Pancreas (tissue), 10 donors: ENCODE data around the gene SYNGAP1. TPM values are rescaled to one million over a fixed set of nuclear protein-coding genes. Genes with fewer than 3 reads are reported as not detected.

Experiments used
- ATAC-seq, 4 donors: fragments of 200-7000 bp; cut with Tn5 transposase; one replicate each; pipeline versions ENCODE4 v1.8.0 to v1.9.1; 2020; ENCODE audit warnings: mild to moderate bottlenecking in 4 of 4, moderate library complexity in 4 of 4
- DNase-seq, 6 donors: peaks; one replicate each; pipeline ENCODE4 v3.0.0-alpha.2; 2020
- FAIRE-seq: peaks from 2 replicates; lab custom pipeline; 2012; peaks lifted over from hg19 to GRCh38; lab: Jason Lieb, UNC
- H3K27ac ChIP-seq, 4 donors: fragments of 200-600 bp; sonication (generic); 1 replicate in 3 of 4; 2 replicates in 1 of 4; pipeline versions ENCODE4 v1.5.0 to v1.8.0; 2020
- H3K27me3 ChIP-seq, 4 donors: fragments of 200-600 bp; one replicate each; pipeline ENCODE4 v1.8.0; 2021
- H3K36me3 ChIP-seq, 3 donors: fragments of 200-600 bp; sonication (generic) in 1 of 3; one replicate each; pipeline versions ENCODE4 v1.5.0 to v1.8.0; 2020 to 2021
- H3K4me1 ChIP-seq, 3 donors: fragments of 200-600 bp; one replicate each; pipeline ENCODE4 v1.8.0; 2021
- H3K4me3 ChIP-seq, 4 donors: fragments of 200-600 bp; sonication (generic) in 2 of 4; one replicate each; pipeline versions ENCODE4 v1.5.0 to v1.8.0; 2020 to 2021
- H3K9me3 ChIP-seq, 4 donors: fragments of 200-600 bp; one replicate each; pipeline ENCODE4 v1.8.0; 2021
- CTCF ChIP-seq, 4 donors: fragments of 200-600 bp; sonication (generic) in 3 of 4; IDR thresholded peaks; one replicate each; pipeline versions ENCODE4 v1.5.0 to v1.8.0; 2021; ENCODE audit warnings: antibody characterized with exemption in 4 of 4
- WGBS, 2 donors: extraction: QIAGEN DNeasy Blood & Tissue Kit; methylation state at CpG; one replicate each; pipeline ENCODE4 v1.1.7; 2013; 5-methylcytosine and 5-hydroxymethylcytosine counted together
- intact Hi-C, 3 donors: fragments of 100-400 bp; cut with DNase I; formaldehyde crosslinking; loops; one replicate each; pipeline versions ENCODE4 v1.11.1 to v1.14.2; 2022
- polyA plus RNA-seq, 2 donors: library from polyadenylated mRNA; stranded (reverse); fragments of 200-250 nt; gene quantifications; one replicate each; pipeline ENCODE4 v1.2.3, GENCODE V29; 2013
- total RNA-seq, 6 donors: library from RNA; stranded (reverse); fragmentation: NEBNext Ultra II Directional in 4 of 6; extraction: Animal tissue kit (Norgen Biotek cat#: 25700) in 4 of 6; gene quantifications; one replicate each; pipeline versions ENCODE4 v1.2.1 to v1.2.4, GENCODE V29; 2021 to 2023
- donor health status: healthy with polysubstance abuse.
- donor health status: DM: no; HTN: no; CAD: no; lungs with moderate emphysema.
- donor health status: DM: no; HTN: no; CAD: no.
- donor health status: control.
- donor health status: control.
- donor health status: Bipolar disorder and iron deficiency.
- donor health status: DM: yes; HTN: yes; CAD: no.
- donor health status: DM: no; HTN: no; CAD: no.
- donor health status: DM: no; HTN: no; CAD: no.
- donor health status: DM: yes; HTN: yes; CAD: no.

The SYNGAP1 gene
- total and polyA plus RNA-seq, 8 donors, result 4.6 to 16.4 (median 5.8) TPM

- TF ChIP-seq CTCF (IDR thresholded peaks at IDR 0.05), result no peak
- Histone ChIP-seq H3K27me3 (no peaks in the 10 kb centered on the region), H3K4me1 (no peaks in the 10 kb centered on the region), H3K9me3 (no peaks in the 10 kb centered on the region), H3K27ac (no peak overlapping the region), H3K36me3 (no peaks in the 10 kb centered on the region), H3K4me3 (no peak overlapping the region)
- FAIRE-seq (no peak), ATAC-seq (no peak), DNase-seq (no peak)
- intact Hi-C loops, result no loop called here
- 90 to 93% methylated on average over 17 of the region's 17 CpGs for WGBS, 2 donors
These were observed 15.0 kb upstream of the SYNGAP1 start for GRCh38 chr6:33404884-33405283.

GRCh38 chr6:33405386-33405940, 14.4 kb upstream of the SYNGAP1 start:
- FAIRE-seq (no peak), DNase-seq (no peak), ATAC-seq (no peak)
- Histone ChIP-seq H3K9me3 (no peaks in the 10 kb centered on the region), H3K36me3 (no peaks in the 10 kb centered on the region), H3K4me1 (no peaks in the 10 kb centered on the region), H3K27me3 (no peaks in the 10 kb centered on the region), H3K27ac (no peak overlapping the region), H3K4me3 (no peak overlapping the region)
- no peak for TF ChIP-seq CTCF (IDR thresholded peaks at IDR 0.05)
- WGBS, 2 donors, result 87 to 92% methylated on average over 15 of the region's 15 CpGs
- intact Hi-C loops, result no loop called here

GRCh38 chr6:33406126-33406525, 13.7 kb upstream of the SYNGAP1 start:
- DNase-seq (no peak), ATAC-seq (no peak), FAIRE-seq (no peak)
- Histone ChIP-seq H3K4me1 (no peaks in the 10 kb centered on the region), H3K27me3 (no peaks in the 10 kb centered on the region), H3K9me3 (no peaks in the 10 kb centered on the region), H3K36me3 (no peaks in the 10 kb centered on the region), H3K27ac (no peak overlapping the region), H3K4me3 (no peak overlapping the region)
- intact Hi-C loops, result no loop called here
- 93 to 98% methylated on average over 17 of the region's 17 CpGs for WGBS, 2 donors
- TF ChIP-seq CTCF (IDR thresholded peaks at IDR 0.05), result no peak

GRCh38 chr6:33407132-33407718, 12.6 kb upstream of the SYNGAP1 start:
- Histone ChIP-seq H3K36me3 (no peaks in the 10 kb centered on the region), H3K9me3 (no peaks in the 10 kb centered on the region), H3K4me3 (no peak overlapping the region), H3K27me3 (no peaks in the 10 kb centered on the region), H3K27ac (no peak overlapping the region), H3K4me1 (peaks cover 0 to 7% (median 4%) of the 10 kb centered on the region in 3 donors)
- DNase-seq, result no peak
- intact Hi-C loops, result no loop called here
- no peak for FAIRE-seq
- no peak for ATAC-seq
- 75 to 85% methylated on average over 5 of the region's 5 CpGs for WGBS, 2 donors
- no peak for TF ChIP-seq CTCF (IDR thresholded peaks at IDR 0.05)

- H3K36me3 ChIP-seq, result peaks cover 0 to 13% (median 7%) of the 10 kb centered on the region in 3 donors
- no peak for FAIRE-seq
- DNase-seq, result peak; percentile 97 to 99 (median 98)
- peaks cover 0 to 7% (median 4%) of the 10 kb centered on the region in 3 donors for H3K4me1 ChIP-seq
- WGBS, 2 donors, result 0 to 1% methylated on average over 42 to 65 of the region's 65 CpGs
- H3K27ac ChIP-seq, result peak overlapping the region; percentile 88 to 93 (median 89)
- peak overlapping the region; percentile 66 to 99 (median 84) for H3K4me3 ChIP-seq
- ATAC-seq, result peak; percentile 86 to 91 (median 88)
- H3K27me3 ChIP-seq, result no peaks in the 10 kb centered on the region
- no peak for TF ChIP-seq CTCF (IDR thresholded peaks at IDR 0.05)
- intact Hi-C loops, result no loop called here
- no peaks in the 10 kb centered on the region for H3K9me3 ChIP-seq
These were observed 9.7 kb upstream of the SYNGAP1 start for GRCh38 chr6:33410050-33410710.
